Osteoblast (primary cell): Measurements from ENCODE around the gene ELMO1. TPM values are rescaled to one million over a fixed set of nuclear protein-coding genes. Genes with fewer than 3 reads are reported as not detected.

ENCODE experiments used
- DNase-seq: peaks from one replicate; pipeline ENCODE4 v3.0.0; 2011; ENCODE audit warnings: low spot score, mixed read lengths; ENCODE audit not compliant: insufficient read length; ENCODE audit errors: missing footprints
- H2AFZ ChIP-seq: 2 replicates; pipeline ENCODE4 v1.6.0; 2011; ENCODE audit warnings: mild to moderate bottlenecking, low read length
- H3K27ac ChIP-seq: 2 replicates; pipeline ENCODE4 v1.5.1; 2011; ENCODE audit warnings: mild to moderate bottlenecking, low read depth, low read length, moderate library complexity
- H3K27me3 ChIP-seq: 2 replicates; pipeline ENCODE4 v1.6.0; 2012; ENCODE audit warnings: mild to moderate bottlenecking, control low read depth, inconsistent platforms, low read length, moderate library complexity; ENCODE audit not compliant: insufficient read depth
- H3K36me3 ChIP-seq: 2 replicates; pipeline ENCODE4 v1.5.1; 2011; ENCODE audit warnings: mild to moderate bottlenecking, low read length, control low read depth, moderate library complexity; ENCODE audit not compliant: insufficient read depth
- H3K4me1 ChIP-seq: 2 replicates; pipeline ENCODE4 v1.5.1; 2011; ENCODE audit warnings: mild to moderate bottlenecking, low read length, control low read depth, moderate library complexity; ENCODE audit not compliant: insufficient read depth
- H3K4me2 ChIP-seq: 2 replicates; pipeline ENCODE4 v1.6.0; 2011; ENCODE audit warnings: mild to moderate bottlenecking, low read length; ENCODE audit not compliant: insufficient read depth
- H3K4me3 ChIP-seq: fragments of 200-600 bp; sonication (generic); 3 replicates; pipeline ENCODE4 v1.5.1; 2012; ENCODE audit warnings: mild to moderate bottlenecking, low read length, inconsistent platforms; ENCODE audit not compliant: insufficient read depth
- H3K79me2 ChIP-seq: 2 replicates; pipeline ENCODE4 v1.6.0; 2012; ENCODE audit warnings: mild to moderate bottlenecking, low read length, control low read depth, inconsistent platforms; ENCODE audit not compliant: insufficient read depth
- H3K9me3 ChIP-seq: 2 replicates; pipeline ENCODE4 v1.5.1; 2011; ENCODE audit warnings: low read depth, low read length, control low read depth
- H4K20me1 ChIP-seq: 2 replicates; pipeline ENCODE4 v1.6.0; 2012; ENCODE audit warnings: mild to moderate bottlenecking, low read length, control low read depth; ENCODE audit not compliant: insufficient read depth
- total RNA-seq: library from RNA; depleted of rRNA; stranded (reverse); fragments of >200 nt; gene quantifications from 2 replicates; pipeline ENCODE4 v1.2.3, GENCODE V29; 2012
- TF ChIP-seq, protein P1 (sequence below): IDR thresholded peaks from 2 replicates; pipeline ENCODE4 v1.5.1; 2011; ENCODE audit warnings: mild to moderate bottlenecking, low read depth, low read length, moderate library complexity; ENCODE audit errors: extremely low read depth

The ELMO1 gene
- total RNA-seq, 1 donor: 2.2 TPM

GRCh38 chr7:37349979-37350590 is 98.6 kb downstream of the ELMO1 start:
- Histone ChIP-seq H3K4me1 (no peaks in the 10 kb centered on the region), H3K27ac (no peak overlapping the region), H3K36me3 (no peaks in the 10 kb centered on the region), H3K79me2 (no peaks in the 10 kb centered on the region), H3K4me3 (no peak overlapping the region), H2AFZ (no peak overlapping the region), H4K20me1 (no peaks in the 10 kb centered on the region), H3K9me3 (peaks cover 3% of the 10 kb centered on the region), H3K4me2 (no peak overlapping the region), H3K27me3 (no peaks in the 10 kb centered on the region)
- no peak for DNase-seq
- TF ChIP-seq, protein P1, sequence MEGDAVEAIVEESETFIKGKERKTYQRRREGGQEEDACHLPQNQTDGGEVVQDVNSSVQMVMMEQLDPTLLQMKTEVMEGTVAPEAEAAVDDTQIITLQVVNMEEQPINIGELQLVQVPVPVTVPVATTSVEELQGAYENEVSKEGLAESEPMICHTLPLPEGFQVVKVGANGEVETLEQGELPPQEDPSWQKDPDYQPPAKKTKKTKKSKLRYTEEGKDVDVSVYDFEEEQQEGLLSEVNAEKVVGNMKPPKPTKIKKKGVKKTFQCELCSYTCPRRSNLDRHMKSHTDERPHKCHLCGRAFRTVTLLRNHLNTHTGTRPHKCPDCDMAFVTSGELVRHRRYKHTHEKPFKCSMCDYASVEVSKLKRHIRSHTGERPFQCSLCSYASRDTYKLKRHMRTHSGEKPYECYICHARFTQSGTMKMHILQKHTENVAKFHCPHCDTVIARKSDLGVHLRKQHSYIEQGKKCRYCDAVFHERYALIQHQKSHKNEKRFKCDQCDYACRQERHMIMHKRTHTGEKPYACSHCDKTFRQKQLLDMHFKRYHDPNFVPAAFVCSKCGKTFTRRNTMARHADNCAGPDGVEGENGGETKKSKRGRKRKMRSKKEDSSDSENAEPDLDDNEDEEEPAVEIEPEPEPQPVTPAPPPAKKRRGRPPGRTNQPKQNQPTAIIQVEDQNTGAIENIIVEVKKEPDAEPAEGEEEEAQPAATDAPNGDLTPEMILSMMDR: no peak

- Histone ChIP-seq H3K4me2 (no peak overlapping the region), H3K27ac (no peak overlapping the region), H3K36me3 (no peaks in the 10 kb centered on the region), H3K4me1 (no peaks in the 10 kb centered on the region), H2AFZ (no peak overlapping the region), H3K27me3 (no peaks in the 10 kb centered on the region), H4K20me1 (no peaks in the 10 kb centered on the region), H3K9me3 (no peaks in the 10 kb centered on the region), H3K4me3 (no peak overlapping the region), H3K79me2 (no peaks in the 10 kb centered on the region)
- TF ChIP-seq, protein P1: no peak
- no peak for DNase-seq
Observed at GRCh38 chr7:37348982-37349381, 99.7 kb downstream of the ELMO1 start.

- no peak for DNase-seq
- Histone ChIP-seq H3K27ac (no peak overlapping the region), H3K4me2 (no peak overlapping the region), H2AFZ (no peak overlapping the region), H4K20me1 (no peaks in the 10 kb centered on the region), H3K36me3 (no peaks in the 10 kb centered on the region), H3K9me3 (no peaks in the 10 kb centered on the region), H3K79me2 (no peaks in the 10 kb centered on the region), H3K4me3 (no peak overlapping the region), H3K4me1 (no peaks in the 10 kb centered on the region), H3K27me3 (no peaks in the 10 kb centered on the region)
- TF ChIP-seq, protein P1: no peak
Observed at GRCh38 chr7:37346761-37347160, 101.9 kb downstream of the ELMO1 start.

DNA sequence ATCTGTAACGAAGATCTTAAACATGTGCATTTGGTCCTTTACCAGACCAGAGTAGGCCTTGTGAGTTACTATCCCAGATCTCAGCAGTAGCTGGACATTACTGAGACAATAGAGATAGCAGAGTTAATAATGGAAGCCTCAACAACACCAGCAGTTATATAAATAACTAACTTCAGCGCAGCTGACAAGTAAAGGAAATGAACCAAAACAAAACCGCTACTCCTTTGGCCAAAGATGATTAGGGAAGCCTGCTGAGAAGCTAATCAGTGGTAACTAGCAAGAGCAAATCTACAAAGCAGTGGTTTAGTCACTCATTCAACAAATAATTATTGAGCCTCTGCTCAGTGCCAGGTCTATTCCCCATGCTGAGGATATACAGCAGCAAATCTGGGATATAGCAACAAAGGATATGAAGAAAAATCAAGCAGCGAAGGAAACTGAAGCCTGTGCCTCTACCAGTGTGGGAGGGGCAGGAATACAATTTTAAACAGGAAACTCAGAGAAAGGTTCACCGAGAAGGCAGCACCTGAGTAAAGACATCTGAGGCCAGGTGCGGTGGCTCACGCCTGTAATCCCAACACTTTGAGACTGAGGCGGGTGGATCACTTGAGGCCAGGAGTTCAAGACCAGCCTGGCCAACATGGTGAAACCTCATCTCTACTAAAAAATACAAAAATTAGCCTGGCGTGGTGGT is 103.6 kb downstream of the ELMO1 start:
- Histone ChIP-seq H3K9me3 (no peaks in the 10 kb centered on the region), H2AFZ (no peak overlapping the region), H3K27ac (no peak overlapping the region), H3K4me1 (no peaks in the 10 kb centered on the region), H3K79me2 (no peaks in the 10 kb centered on the region), H3K4me3 (no peak overlapping the region), H4K20me1 (no peaks in the 10 kb centered on the region), H3K36me3 (no peaks in the 10 kb centered on the region), H3K27me3 (no peaks in the 10 kb centered on the region), H3K4me2 (no peak overlapping the region)
- DNase-seq: no peak
- TF ChIP-seq, protein P1: no peak
